HL-60 (cell line): ENCODE results near the gene PDE6B.
"Not testable (repeated sequence)": the region's sequence is repeated elsewhere in the genome, so short reads cannot be mapped to it uniquely, and the experiment has no call there.

Source experiments
- DNase-seq, 2 experiments: peaks; one replicate each; pipeline ENCODE4 v3.0.0-alpha.2; 2010 to 2020; ENCODE audit warnings: low read depth in 1 of 2, low spot score in 1 of 2
- H3K27ac ChIP-seq: fragments of 250-450 bp; sonication (Bioruptor Pico); replicated peaks from 2 replicates; pipeline ENCODE4 v1.5.1; 2020; ENCODE audit warnings: mild to moderate bottlenecking, moderate library complexity
- H3K27me3 ChIP-seq: fragments of 250-450 bp; sonication (Bioruptor Pico); 2 replicates; pipeline ENCODE4 v1.5.1; 2021; ENCODE audit warnings: mild to moderate bottlenecking, moderate library complexity; ENCODE audit not compliant: insufficient read depth, poor library complexity, severe bottlenecking
- H3K4me3 ChIP-seq: replicated peaks from 2 replicates; pipeline ENCODE4 v1.5.1; 2011; ENCODE audit warnings: mild to moderate bottlenecking, control low read depth, low read length; ENCODE audit not compliant: insufficient read depth
- GABPA ChIP-seq: IDR thresholded peaks from 2 replicates; pipeline ENCODE4 v1.6.1; 2012; ENCODE audit warnings: low read depth
- POLR2AphosphoS5 ChIP-seq: IDR thresholded peaks from 2 replicates; pipeline ENCODE4 v1.6.1; 2012; ENCODE audit warnings: low read depth
- REST ChIP-seq: IDR thresholded peaks from 2 replicates; pipeline ENCODE4 v1.6.1; 2012; ENCODE audit warnings: low read depth; ENCODE audit not compliant: insufficient replicate concordance
- SPI1 ChIP-seq: IDR thresholded peaks from 2 replicates; pipeline ENCODE4 v1.6.1; 2012; ENCODE audit warnings: low read depth, mild to moderate bottlenecking, borderline replicate concordance
- TF ChIP-seq, protein P1 (sequence below): IDR thresholded peaks from one replicate; pipeline ENCODE4 v1.5.1; 2011; ENCODE audit warnings: low read length, control low read depth, inconsistent platforms; ENCODE audit not compliant: insufficient read depth

The PDE6B gene

GRCh38 chr4:633406-633805 is 8.0 kb downstream of the PDE6B start:
- H3K27me3 ChIP-seq = no peaks in the 10 kb centered on the region
- DNase-seq = no peak
- H3K27ac ChIP-seq = no peak overlapping the region
- TF ChIP-seq SPI1 (no peak), GABPA (no peak), REST (no peak), POLR2AphosphoS5 (no peak)
- TF ChIP-seq, protein P1, sequence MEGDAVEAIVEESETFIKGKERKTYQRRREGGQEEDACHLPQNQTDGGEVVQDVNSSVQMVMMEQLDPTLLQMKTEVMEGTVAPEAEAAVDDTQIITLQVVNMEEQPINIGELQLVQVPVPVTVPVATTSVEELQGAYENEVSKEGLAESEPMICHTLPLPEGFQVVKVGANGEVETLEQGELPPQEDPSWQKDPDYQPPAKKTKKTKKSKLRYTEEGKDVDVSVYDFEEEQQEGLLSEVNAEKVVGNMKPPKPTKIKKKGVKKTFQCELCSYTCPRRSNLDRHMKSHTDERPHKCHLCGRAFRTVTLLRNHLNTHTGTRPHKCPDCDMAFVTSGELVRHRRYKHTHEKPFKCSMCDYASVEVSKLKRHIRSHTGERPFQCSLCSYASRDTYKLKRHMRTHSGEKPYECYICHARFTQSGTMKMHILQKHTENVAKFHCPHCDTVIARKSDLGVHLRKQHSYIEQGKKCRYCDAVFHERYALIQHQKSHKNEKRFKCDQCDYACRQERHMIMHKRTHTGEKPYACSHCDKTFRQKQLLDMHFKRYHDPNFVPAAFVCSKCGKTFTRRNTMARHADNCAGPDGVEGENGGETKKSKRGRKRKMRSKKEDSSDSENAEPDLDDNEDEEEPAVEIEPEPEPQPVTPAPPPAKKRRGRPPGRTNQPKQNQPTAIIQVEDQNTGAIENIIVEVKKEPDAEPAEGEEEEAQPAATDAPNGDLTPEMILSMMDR = no peak
- H3K4me3 ChIP-seq = no peak overlapping the region

- no peak for DNase-seq
- Histone ChIP-seq H3K4me3 (no peak overlapping the region), H3K27me3 (no peaks in the 10 kb centered on the region), H3K27ac (no peak overlapping the region)
- TF ChIP-seq, protein P1 = no peak
- TF ChIP-seq GABPA = no peak
- no peak for TF ChIP-seq POLR2AphosphoS5
- TF ChIP-seq SPI1 = no peak
- no peak for TF ChIP-seq REST
These were observed 8.7 kb downstream of the PDE6B start for GRCh38 chr4:633976-634598.

- no peak overlapping the region for H3K27ac ChIP-seq
- no peak overlapping the region for H3K4me3 ChIP-seq
- no peak for DNase-seq
- no peaks in the 10 kb centered on the region for H3K27me3 ChIP-seq
- TF ChIP-seq POLR2AphosphoS5 = no peak
- TF ChIP-seq SPI1 = no peak
- TF ChIP-seq, protein P1 = no peak
- TF ChIP-seq REST = no peak
- no peak for TF ChIP-seq GABPA
These were observed 9.2 kb downstream of the PDE6B start for GRCh38 chr4:634599-634985.

GRCh38 chr4:635066-635835 is 9.9 kb downstream of the PDE6B start:
- H3K4me3 ChIP-seq, H3K27ac ChIP-seq, DNase-seq, H3K27me3 ChIP-seq: not testable (repeated sequence)
